Spinal cord (tissue), 10 donors: ENCODE measurements around the gene AGPAT1. TPM values are rescaled to one million over a fixed set of nuclear protein-coding genes. Genes with fewer than 3 reads are reported as not detected.

Experiments used
- DNase-seq, 6 donors: peaks; one replicate each; pipeline versions ENCODE4 v3.0.0 to v3.0.0-alpha.2; 2013 to 2015; ENCODE audit warnings: low spot score in 6 of 6, low read depth in 4 of 6
- H3K27ac ChIP-seq: one replicate; pipeline ENCODE4 v1.5.1; 2013; ENCODE audit warnings: low read depth, low read length, control low read depth
- H3K27me3 ChIP-seq: one replicate; pipeline ENCODE4 v1.6.1; 2013; ENCODE audit warnings: low read length; ENCODE audit not compliant: control insufficient read depth, insufficient read depth
- H3K36me3 ChIP-seq: one replicate; pipeline ENCODE4 v1.6.1; 2013; ENCODE audit warnings: low read length; ENCODE audit not compliant: control insufficient read depth, insufficient read depth
- H3K4me1 ChIP-seq: one replicate; pipeline ENCODE4 v1.6.1; 2013; ENCODE audit warnings: low read length; ENCODE audit not compliant: control insufficient read depth, insufficient read depth
- H3K4me3 ChIP-seq: one replicate; pipeline ENCODE4 v1.5.1; 2013; ENCODE audit warnings: low read depth, low read length, control low read depth
- H3K9me3 ChIP-seq: one replicate; pipeline ENCODE4 v1.6.1; 2013; ENCODE audit warnings: low read length; ENCODE audit not compliant: control insufficient read depth, insufficient read depth
- WGBS: methylation state at CpG from one replicate; pipeline ENCODE4 v1.1.5; 2013; ENCODE audit warnings: missing lambda C conversion rate; ENCODE audit not compliant: insufficient coverage; 5-methylcytosine and 5-hydroxymethylcytosine counted together
- long read RNA-seq, 4 donors: transcript quantifications; one replicate each; lab custom pipeline, GENCODE V29; 2026
- polyA plus RNA-seq, 2 donors: library from polyadenylated mRNA; unstranded; fragments of 120-200 nt; gene quantifications; one replicate each; pipeline ENCODE4 v1.2.1, GENCODE V29; 2013; ENCODE audit not compliant: insufficient read length in 2 of 2
- total RNA-seq, 2 donors: library from RNA; depleted of rRNA in 1 of 2; stranded (reverse); fragments of 120-200 nt in 1 of 2; fragments of >200 nt in 1 of 2; gene quantifications; one replicate each; pipeline versions ENCODE4 v1.2.3 to v1.2.4, GENCODE V29; 2013 to 2014
- donor health status: healthy.

Gene AGPAT1
- 10 to 100 TPM; 24.0 to 81.8 TPM for total RNA-seq
- 100 to 1,000 TPM; 151 to 158 TPM for polyA plus RNA-seq
- long read RNA-seq, donor 1, transcript AGPAT1-203 (7 exons, 2,234 nt): major isoform, 32 of 42 reads
- long read RNA-seq, donor 1, partial matches to known transcripts: 7 of 42 reads
- long read RNA-seq, donor 1, other reads (novel, unspliced or antisense): 0 of 42 reads
- long read RNA-seq, donor 2, transcript AGPAT1-203 (7 exons, 2,234 nt): major isoform, 17 of 17 reads
- long read RNA-seq, donor 2, partial matches to known transcripts: 0 of 17 reads
- long read RNA-seq, donor 2, other reads (novel, unspliced or antisense): 0 of 17 reads
- long read RNA-seq, donor 3, transcript AGPAT1-203 (7 exons, 2,234 nt): major isoform, 16 of 16 reads
- long read RNA-seq, donor 3, partial matches to known transcripts: 0 of 16 reads
- long read RNA-seq, donor 3, other reads (novel, unspliced or antisense): 0 of 16 reads
- long read RNA-seq, donor 4, transcript AGPAT1-203 (7 exons, 2,234 nt): major isoform, 11 of 11 reads
- long read RNA-seq, donor 4, partial matches to known transcripts: 0 of 11 reads
- long read RNA-seq, donor 4, other reads (novel, unspliced or antisense): 0 of 11 reads

DNA sequence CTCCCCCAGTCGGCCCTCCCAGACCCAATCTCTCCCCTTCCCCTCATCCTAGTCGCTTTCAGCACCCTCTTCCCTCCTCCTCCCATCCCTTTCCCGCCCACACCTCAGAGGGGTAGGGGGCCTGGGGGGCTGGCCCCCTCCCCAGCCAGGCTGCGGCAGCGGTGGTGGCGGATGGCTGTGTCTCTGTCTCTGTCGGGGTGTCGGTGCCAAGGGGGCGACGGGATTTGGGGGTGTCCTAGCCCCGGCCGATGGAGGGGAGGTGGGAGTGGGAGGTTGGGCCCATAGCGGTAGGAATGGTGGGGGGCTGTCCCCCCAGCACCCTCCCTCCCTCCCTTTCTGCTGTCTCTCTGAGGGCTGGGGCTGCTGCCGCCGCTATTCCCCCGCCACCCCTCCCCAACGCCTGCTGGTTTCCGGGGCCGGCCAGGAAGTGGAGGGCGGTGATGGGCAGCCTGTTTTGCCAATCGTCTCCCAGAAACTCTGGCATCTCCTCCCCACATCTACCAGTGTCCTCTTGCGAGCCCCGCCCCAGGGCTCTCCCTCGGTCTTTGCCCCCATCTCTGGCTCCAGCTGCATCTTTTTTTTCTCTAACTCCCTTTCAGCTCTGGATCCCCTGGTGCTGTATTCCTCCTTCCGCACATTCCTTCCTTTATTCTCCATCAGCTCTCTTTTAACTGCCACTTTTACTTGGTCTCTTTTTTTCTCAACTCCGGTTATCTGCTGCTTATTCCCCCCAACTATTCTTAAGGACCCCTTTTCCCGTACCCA is at the start of gene AGPAT1:
AGPAT1 (minus strand) TSS at position 374 of the 765 bp plus-strand sequence. CDS start 4,588 bp downstream, outside the sequence.
- H3K4me3 ChIP-seq: peak within 1 kb of the TSS; percentile 98
- no peaks in the 10 kb centered on the region for H3K9me3 ChIP-seq
- peaks cover 23% of the 10 kb centered on the region for H3K4me1 ChIP-seq
- peak within 1 kb of the TSS; percentile 100 for H3K27ac ChIP-seq
- no peaks in the 10 kb centered on the region for H3K27me3 ChIP-seq
- 0% methylated on average over 15 of the region's 27 CpGs for WGBS
- peak; percentile 92 to 99 (median 97) for DNase-seq
- H3K36me3 ChIP-seq: peaks cover 14% of the 10 kb centered on the region

DNA sequence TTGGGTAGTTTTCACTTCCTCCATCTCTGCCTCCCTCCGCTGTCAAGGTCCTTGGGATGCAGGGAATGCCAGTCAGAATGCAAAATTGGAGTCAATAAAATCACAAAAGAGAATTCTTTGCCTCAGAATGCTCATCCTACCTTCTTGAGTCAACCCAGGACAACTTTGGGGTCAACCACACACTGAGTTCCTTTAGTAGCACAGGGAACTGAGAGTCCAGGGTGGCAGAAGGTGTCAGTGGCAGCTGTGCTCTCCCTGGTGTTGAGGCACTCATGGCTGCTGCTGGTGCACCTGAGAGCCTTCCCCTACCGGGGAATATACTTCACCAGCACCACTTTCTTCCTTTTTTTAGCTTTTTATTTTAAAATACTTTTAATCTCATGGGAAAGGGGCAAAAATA is 48.8 kb upstream of the AGPAT1 start:
- Histone ChIP-seq H3K9me3 (no peaks in the 10 kb centered on the region), H3K4me3 (no peak overlapping the region), H3K27ac (no peak overlapping the region), H3K36me3 (no peaks in the 10 kb centered on the region), H3K27me3 (no peaks in the 10 kb centered on the region), H3K4me1 (no peaks in the 10 kb centered on the region)
- WGBS: 91% methylated on average over 1 of the region's 2 CpGs
- DNase-seq: no peak

DNA sequence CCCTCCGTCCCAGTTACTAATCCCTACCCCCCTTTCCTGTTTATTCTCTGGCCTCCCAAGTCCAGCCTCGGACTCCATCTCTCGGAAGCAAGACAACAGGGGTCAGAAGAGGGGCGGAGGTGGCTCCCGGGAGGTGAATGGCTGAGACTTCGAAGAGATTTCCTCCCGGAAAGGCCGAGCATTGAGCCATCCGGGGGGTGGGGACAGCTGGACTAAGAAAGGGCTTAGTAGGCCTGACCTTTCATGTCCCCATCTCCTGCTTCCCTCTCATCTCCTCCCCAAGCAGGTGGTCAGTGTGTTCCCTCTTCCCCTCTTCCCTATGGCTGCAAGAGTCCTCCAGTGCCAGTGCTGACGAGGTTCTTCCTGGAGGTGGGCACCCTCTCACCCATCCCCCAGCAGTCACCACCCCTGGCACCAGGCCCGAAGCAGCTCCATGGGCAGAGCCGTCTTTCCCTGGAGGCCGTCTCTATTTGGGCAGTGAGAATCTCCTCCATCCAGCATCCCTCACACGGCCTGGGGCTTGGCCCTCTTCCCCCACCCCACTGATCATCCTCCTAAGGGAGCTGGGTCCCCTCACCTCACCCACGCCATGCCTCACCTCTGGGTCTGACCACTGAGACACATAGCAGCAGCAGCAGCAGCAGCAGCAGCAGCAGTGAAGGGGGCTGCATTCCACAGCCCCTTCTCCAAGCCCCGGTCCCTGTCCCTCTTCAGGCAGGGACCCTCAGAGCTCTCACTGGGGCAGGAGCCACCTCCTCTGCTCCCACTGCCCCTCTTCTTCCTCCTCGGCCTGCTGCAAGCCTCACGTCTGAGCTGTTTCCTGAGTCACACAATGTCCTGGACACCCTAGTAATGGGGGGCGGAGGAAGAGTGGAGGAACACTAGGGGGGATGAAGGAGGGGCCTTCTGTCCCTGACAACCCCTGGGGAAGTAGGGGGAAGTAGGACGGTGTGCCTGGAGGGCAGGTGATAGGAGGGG is 47.7 kb upstream of the AGPAT1 start, which contains the start of gene NOTCH4:
NOTCH4 (minus strand) TSS at position 810 of the 978 bp plus-strand sequence; CDS start at position 671, 139 bp downstream.
- no peaks in the 10 kb centered on the region for H3K27me3 ChIP-seq
- H3K4me3 ChIP-seq: no peak within 1 kb of the TSS
- 68% methylated on average over 13 of the region's 20 CpGs for WGBS
- no peak within 1 kb of the TSS for H3K27ac ChIP-seq
- H3K36me3 ChIP-seq: no peaks in the 10 kb centered on the region
- DNase-seq: no peak
- no peaks in the 10 kb centered on the region for H3K9me3 ChIP-seq
- no peaks in the 10 kb centered on the region for H3K4me1 ChIP-seq

DNA sequence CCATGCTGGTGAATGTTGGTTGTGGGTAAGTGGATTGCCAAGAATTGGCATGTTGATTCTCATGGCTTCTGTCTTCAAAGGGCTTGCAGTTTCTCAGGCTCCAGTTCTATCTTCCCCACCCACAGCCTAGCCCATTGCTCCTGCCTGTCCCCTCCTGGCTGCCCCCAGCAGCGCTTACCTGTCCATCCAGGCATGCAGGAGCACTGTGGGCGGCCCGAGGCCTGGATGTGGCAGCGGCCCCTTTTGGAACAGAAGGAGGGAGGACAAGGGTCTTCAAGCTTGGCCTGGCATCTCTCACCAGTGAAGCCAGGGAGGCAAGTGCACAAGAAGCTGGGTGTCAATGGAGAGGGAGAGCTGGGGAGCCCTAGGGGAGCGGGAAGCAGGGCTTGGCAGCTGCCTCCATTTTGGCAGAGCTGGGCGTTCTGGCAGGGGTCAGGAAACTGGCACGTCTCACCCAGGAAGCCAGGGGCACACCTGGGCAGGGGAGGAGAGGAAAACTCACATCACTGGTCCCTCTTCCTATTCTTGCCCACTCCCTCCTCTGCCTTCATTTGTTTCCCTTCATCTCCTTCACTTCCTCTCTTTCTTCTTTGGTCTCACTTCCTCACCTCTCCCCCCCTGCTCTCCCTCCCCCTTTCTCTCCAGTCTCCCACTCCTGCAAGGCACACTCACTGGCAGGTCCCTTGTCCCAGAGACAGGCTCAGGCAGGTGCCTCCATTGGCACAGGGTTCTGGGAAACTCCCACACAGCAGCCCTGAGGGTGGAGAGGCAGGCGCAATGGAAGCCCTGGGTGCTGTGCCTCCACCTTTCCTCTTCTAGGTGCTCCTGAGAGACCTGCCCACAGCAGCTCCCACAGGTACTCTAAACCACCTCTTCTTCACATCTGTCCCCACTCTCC is 46.7 kb upstream of the AGPAT1 start:
- Histone ChIP-seq H3K27ac (no peak overlapping the region), H3K36me3 (no peaks in the 10 kb centered on the region), H3K4me3 (no peak overlapping the region), H3K9me3 (no peaks in the 10 kb centered on the region), H3K27me3 (no peaks in the 10 kb centered on the region), H3K4me1 (no peaks in the 10 kb centered on the region)
- no peak for DNase-seq
- WGBS: 95% methylated on average over 8 of the region's 8 CpGs

DNA sequence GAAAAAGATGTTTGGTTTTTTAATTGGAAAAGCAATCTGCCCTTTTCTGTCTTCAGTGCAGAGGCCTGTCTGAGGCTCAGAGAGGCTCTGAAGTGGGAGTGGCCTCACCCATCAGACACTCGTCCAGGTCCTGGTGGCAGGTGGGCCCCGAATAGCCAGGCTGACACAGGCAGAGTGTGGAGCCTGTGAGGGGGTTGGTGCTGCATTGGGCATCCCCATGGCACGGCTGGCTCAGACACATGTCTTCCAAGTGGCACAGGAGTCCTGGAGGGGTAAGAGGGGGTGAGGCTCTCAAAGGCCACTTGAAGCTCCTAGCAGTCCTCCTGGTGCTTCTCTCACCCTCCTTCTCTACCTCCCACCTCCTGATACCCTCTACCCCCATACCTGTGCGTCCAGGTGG is 44.1 kb upstream of the AGPAT1 start:
- WGBS: 77% methylated on average over 3 of the region's 4 CpGs
- Histone ChIP-seq H3K9me3 (no peaks in the 10 kb centered on the region), H3K4me3 (no peak overlapping the region), H3K27ac (no peak overlapping the region), H3K36me3 (no peaks in the 10 kb centered on the region), H3K4me1 (no peaks in the 10 kb centered on the region), H3K27me3 (no peaks in the 10 kb centered on the region)
- DNase-seq: no peak

DNA sequence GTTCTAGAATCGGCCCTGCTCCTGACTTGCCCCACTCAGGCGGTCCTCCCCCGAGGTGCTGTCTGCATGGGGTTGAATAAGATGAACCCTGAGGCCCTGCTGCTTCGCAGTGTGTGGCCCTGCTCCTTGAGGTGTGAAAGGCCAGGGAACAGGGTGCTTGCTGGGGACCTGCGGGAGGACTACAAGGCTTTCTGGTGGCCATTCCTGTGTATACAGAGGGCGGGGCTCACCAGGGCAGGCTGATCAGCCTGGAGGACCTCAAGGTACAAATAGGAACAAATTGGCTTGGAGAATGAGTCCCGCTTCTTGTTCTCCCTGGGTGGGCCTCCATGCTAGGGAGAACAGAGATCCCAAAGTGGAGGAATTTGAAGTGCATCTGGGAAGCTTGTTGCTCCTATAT is 42.3 kb upstream of the AGPAT1 start:
- H3K4me1 ChIP-seq: no peaks in the 10 kb centered on the region
- H3K27ac ChIP-seq: no peak overlapping the region
- no peaks in the 10 kb centered on the region for H3K27me3 ChIP-seq
- DNase-seq: no peak
- H3K36me3 ChIP-seq: no peaks in the 10 kb centered on the region
- no peak overlapping the region for H3K4me3 ChIP-seq
- no peaks in the 10 kb centered on the region for H3K9me3 ChIP-seq
- 76% methylated on average over 7 of the region's 7 CpGs for WGBS

DNA sequence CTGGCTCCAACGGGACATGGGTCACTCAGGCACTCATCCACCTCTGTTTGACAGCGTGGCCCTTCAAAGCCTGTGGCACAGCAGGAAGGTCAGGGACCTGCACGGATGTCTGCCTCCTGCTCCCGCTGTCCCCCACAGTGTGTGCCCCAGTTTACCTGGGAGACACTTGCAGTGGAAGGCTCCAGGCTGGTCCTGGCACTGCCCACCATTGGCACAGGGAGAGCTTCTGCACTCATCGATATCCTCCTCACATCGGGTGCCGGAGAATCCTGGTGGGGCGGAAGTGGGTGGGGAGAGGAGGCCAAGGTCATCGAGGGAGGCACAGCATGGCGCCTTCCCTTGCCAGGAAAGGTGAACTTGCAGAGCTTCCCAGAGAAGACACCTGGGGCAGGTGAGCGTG is 41.1 kb upstream of the AGPAT1 start:
- Histone ChIP-seq H3K27ac (no peak overlapping the region), H3K36me3 (no peaks in the 10 kb centered on the region), H3K4me3 (no peak overlapping the region), H3K9me3 (no peaks in the 10 kb centered on the region), H3K4me1 (no peaks in the 10 kb centered on the region), H3K27me3 (no peaks in the 10 kb centered on the region)
- 96% methylated on average over 10 of the region's 11 CpGs for WGBS
- no peak for DNase-seq

DNA sequence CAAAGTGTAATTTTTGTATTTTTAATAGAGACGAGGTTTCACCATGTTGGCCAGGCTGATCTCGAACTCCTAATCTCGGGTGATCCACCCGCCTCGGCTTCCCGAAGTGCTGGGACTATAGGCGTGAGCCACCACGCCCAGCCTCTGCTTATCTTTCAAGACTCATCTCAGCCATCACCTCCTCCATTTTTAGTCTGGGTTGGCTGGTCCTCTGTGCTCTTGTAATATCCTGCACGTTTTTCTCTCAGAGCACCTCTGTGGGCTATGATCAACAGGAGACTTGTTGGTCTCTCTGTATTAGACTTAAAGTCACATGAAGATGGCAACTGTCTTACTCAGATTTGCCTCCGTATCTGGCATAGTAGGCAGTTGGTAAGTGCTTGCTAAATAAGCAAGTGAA is 40.4 kb upstream of the AGPAT1 start:
- no peaks in the 10 kb centered on the region for H3K36me3 ChIP-seq
- DNase-seq: no peak
- no peaks in the 10 kb centered on the region for H3K4me1 ChIP-seq
- H3K9me3 ChIP-seq: no peaks in the 10 kb centered on the region
- WGBS: 80% methylated on average over 1 of the region's 10 CpGs
- H3K4me3 ChIP-seq: no peak overlapping the region
- no peak overlapping the region for H3K27ac ChIP-seq
- H3K27me3 ChIP-seq: no peaks in the 10 kb centered on the region
